ENCODE data around the gene PPM1F.

- TF ChIP-seq EGR1 (IDR thresholded peaks at IDR 0.05; ENCODE audit: low read depth in 2 of 2): no peak
- TF ChIP-seq CTCF (IDR thresholded peaks at IDR 0.05; ENCODE audit: low read depth, low read length, missing input control): no peak
- TF ChIP-seq MAX (IDR thresholded peaks at IDR 0.05): no peak
- TF ChIP-seq ATF3 (IDR thresholded peaks at IDR 0.05): no peak
- TF ChIP-seq GABPA (IDR thresholded peaks at IDR 0.05 in 1 of 2, conservative IDR thresholded peaks at IDR 0.05 in 1 of 2): no peak
- no peak for TF ChIP-seq RAD21 (IDR thresholded peaks at IDR 0.05)
- TF ChIP-seq SP1 (IDR thresholded peaks at IDR 0.05): no peak
- no peak for TF ChIP-seq REST (IDR thresholded peaks at IDR 0.05)
- TF ChIP-seq YY1 (IDR thresholded peaks at IDR 0.05): no peak
Measured at GRCh38 chr22:21894799-21895198, 57.8 kb downstream of the PPM1F start.

All from liver (tissue), 3 donors.